Tibial nerve (tissue), 3 donors: Measurements from ENCODE around the gene TMC6.

Source experiments
- POLR2A ChIP-seq, 2 donors: fragments of 450-650 bp; IDR thresholded peaks; one replicate each; pipeline ENCODE4 v1.6.1; 2017; ENCODE audit warnings: antibody characterized with exemption in 2 of 2, mild to moderate bottlenecking in 2 of 2, moderate library complexity in 2 of 2
- TF ChIP-seq, protein P1 (sequence below), 5 experiments: fragments of 200-600 bp in 3 of 5; fragments of 450-650 bp in 2 of 5; sonication (generic) in 3 of 5; IDR thresholded peaks; one replicate each; pipeline ENCODE4 v1.5.1; 2016 to 2019; ENCODE audit warnings: antibody characterized with exemption in 5 of 5, mild to moderate bottlenecking in 3 of 5, moderate library complexity in 2 of 5

DNA sequence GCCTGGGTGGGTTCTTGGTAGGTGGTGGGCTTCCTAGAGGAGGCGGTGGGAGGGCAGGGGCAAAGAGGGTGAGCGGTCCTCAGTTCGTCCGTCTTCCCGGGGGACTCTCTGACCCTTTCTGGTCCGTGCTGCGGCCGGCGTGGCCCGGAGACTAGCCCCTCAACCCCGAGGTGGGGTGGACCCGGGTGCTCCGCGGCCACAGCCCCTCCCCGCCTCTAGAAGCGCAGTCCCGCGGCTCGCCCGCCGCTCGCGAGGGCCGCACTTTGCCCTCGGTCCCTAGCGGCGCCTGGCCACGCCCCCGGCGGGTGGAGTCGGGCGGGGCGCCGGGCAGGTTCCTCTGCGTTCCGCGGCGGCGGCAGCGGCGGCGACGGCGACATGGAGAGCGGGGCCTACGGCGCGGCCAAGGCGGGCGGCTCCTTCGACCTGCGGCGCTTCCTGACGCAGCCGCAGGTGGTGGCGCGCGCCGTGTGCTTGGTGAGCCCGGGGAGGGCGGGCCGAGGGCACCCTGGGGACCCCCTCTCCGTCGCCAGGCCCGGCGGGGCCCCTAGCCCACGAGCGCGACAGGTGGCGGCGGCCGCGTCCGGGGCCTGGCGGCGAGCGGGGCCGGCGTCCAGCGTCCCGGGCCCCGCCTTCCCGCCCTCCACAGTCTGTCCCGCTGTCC is 39.8 kb upstream of the TMC6 start, which contains the start of gene SYNGR2:
- TF ChIP-seq, protein P1, sequence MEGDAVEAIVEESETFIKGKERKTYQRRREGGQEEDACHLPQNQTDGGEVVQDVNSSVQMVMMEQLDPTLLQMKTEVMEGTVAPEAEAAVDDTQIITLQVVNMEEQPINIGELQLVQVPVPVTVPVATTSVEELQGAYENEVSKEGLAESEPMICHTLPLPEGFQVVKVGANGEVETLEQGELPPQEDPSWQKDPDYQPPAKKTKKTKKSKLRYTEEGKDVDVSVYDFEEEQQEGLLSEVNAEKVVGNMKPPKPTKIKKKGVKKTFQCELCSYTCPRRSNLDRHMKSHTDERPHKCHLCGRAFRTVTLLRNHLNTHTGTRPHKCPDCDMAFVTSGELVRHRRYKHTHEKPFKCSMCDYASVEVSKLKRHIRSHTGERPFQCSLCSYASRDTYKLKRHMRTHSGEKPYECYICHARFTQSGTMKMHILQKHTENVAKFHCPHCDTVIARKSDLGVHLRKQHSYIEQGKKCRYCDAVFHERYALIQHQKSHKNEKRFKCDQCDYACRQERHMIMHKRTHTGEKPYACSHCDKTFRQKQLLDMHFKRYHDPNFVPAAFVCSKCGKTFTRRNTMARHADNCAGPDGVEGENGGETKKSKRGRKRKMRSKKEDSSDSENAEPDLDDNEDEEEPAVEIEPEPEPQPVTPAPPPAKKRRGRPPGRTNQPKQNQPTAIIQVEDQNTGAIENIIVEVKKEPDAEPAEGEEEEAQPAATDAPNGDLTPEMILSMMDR (IDR thresholded peaks at IDR 0.05): peak in 2 of 5 experiments; percentile 12 to 27
- peak; percentile 70 to 76 for TF ChIP-seq POLR2A (IDR thresholded peaks at IDR 0.05)
